NCI-H2029 (cell line): ENCODE results near the gene GFPT2.

Experiments
- DNase-seq: peaks from one replicate; lab custom pipeline; 2025; lab: John Stamatoyannopoulos, UW

The GFPT2 gene

DNA sequence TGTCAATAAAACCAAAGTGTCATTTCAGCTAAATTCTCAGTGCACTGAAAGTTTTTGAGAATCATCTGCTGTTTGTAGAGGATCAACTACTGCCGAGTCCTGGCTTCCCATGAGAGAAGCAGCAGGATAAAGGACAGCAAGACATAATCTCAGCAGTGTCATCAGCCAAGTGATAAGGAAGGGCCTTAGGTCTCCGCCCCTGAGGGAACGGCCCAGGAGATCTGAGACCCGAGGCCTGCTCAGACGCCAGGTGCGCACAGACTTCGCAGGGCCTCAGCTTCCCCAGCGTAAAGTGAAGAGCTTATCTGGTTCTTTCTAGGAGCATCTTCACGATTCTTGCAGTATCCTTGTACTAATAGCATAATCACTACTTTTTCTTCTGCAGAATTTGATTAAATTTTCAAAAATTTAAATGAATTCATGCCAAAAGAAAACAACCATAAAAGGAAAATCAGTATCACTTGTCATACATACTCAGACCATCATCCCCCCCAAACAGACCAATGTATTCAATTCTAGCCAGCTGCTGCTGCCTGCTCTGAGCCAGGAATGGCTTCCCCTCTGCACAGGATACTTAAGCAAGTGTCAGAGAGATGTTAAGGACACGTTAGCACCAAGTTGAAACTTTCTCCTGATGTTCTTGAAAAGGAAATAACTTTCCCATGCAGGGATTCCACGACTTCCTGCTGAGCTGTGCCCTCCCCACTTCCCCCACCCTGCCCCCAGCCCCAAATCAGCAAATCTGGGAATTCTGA lies 2.2 kb downstream of the GFPT2 start:
- DNase-seq = no peak

DNA sequence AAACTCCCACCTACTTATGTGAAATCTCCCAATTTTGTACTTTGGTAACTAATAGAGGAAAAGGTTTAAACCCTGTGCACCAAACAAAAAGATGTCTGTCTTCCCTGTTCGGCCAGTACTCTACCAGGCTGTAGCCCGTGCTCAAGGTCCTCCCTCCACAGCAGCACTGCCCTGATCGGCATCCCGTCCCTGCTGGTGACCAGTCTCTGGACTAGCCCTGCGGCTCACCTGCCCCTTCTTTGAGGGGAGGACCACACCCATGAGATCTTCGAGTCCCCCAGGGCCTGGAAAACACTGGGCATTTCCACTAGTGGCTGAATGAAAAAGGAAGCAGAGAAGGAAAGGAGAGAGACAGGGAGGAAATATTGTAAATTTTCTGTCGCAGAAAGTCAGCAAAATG lies 2.8 kb downstream of the GFPT2 start:
- DNase-seq = no peak

DNA sequence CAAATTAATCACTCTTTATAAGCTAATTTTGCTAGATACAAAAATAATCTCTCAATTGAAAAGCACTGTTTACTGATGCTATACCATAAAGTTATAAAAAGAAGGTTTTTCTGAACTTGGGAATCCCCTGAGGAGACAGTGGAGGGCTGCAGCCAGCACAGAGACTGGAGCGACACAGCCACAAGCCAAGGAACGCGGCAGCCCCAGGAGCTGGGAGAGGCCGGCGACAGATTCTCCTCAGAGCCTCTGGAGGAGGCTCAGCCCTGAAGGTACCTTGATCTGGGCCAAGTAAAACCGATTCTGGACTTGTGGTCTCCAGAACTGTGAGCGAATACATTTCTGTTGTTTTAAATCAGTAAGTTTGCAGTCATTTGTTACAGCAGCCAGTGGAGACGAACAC lies 3.7 kb downstream of the GFPT2 start:
- no peak for DNase-seq

GRCh38 chr5:180348336-180348735 lies 4.8 kb downstream of the GFPT2 start:
- no peak for DNase-seq

- DNase-seq = no peak
These were observed 5.4 kb downstream of the GFPT2 start for GRCh38 chr5:180347702-180348101.

- DNase-seq = no peak
These were observed 6.8 kb downstream of the GFPT2 start for GRCh38 chr5:180346358-180346757.

DNA sequence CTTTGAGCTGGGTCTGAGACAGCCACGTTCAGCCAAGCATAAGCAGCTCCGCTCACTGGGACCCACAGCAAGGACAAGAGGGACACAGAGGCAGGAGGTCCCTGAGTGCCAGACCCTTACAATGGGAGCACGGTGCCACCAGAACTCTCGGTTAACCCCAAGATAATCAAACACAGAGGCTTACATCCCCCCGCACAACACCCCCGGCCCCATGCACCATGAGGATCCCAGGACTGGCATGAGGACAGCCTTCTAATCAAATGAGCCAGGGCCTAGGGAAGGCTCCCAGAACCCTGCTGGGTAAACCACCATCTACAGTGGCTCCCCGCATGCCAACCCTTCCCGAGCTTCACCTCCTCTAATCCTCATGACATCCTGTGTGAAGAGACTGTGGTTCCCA lies 7.4 kb downstream of the GFPT2 start:
- DNase-seq = no peak

GRCh38 chr5:180345186-180345585 lies 8.0 kb downstream of the GFPT2 start:
- DNase-seq = no peak

DNA sequence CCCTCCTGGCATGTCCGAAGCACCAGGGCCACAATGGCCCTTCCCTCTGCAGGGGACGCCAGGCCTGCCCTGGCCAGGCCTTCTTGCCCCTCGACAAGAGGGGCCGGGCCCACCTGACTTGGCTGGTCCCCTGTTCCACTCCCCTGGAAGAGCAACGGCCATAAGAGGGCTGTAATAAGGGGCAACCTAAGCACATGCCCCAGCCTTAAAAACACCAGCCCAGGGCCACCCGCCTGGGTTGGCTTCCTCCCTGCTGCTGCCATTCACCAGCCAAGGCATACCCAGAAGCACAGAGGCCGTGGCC lies 8.5 kb downstream of the GFPT2 start:
- no peak for DNase-seq

DNA sequence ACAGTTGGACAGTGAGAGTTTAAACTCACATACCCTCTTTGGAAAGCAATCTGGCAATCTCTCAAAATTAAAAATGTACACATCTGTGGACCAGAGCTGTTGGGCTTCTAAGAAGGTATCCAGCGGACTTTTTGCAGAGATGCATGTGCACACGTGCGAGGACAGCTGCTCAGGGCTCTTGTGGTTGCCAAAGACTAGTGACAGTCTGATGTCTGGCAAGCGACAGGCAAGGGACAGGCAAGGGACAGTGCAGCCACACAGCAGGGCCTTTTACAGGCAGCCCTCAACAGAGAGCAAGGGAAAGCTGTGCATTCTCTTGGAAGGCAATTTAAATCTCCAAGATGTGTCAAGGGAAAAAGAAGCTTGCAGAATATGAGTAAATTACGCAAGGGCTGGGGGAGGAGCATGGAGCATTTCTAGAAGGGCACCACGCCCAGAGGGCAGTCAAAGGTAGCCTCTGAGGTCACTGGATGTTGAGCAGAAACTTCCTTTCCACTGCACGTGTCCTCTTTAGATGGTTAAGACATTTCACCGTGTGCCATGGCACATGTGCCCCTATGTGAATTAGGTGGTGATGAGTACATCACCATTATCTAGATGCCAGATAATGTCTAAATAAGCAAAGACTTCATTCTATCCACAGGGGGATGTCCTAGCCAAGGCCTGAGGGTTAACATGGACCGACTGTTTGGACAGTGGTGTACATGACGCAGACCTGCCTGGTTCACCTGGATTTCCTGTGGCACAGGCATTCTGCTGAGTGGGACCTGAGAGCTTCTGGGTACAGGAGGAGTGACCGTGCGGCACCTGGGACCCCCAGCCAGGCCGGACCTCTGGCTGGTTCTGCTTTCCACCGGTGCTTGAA lies 9.1 kb downstream of the GFPT2 start:
- no peak for DNase-seq

- DNase-seq = no peak
These were observed 9.9 kb downstream of the GFPT2 start for GRCh38 chr5:180343110-180343830.

GRCh38 chr5:180341595-180341994 lies 11.5 kb downstream of the GFPT2 start:
- DNase-seq = no peak

DNA sequence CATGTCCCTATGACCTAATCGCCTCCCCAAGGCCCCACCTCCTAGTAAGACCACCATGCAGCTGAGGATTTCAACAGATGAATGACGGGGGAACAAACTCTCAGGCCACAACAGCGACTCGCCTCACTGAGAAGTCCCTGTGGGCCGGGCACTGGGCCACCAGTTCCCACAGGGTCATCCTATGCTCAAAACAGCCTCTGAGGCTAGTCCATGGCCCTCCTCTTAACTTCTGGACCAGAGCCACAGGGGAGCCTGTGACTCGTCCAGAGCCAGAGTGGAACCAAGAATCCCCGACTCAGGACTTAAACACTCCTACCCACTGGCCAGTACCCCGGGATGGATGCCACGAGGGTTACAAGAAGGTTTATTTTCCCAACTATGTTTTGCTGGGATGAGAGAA lies 12.3 kb downstream of the GFPT2 start:
- no peak for DNase-seq

DNA sequence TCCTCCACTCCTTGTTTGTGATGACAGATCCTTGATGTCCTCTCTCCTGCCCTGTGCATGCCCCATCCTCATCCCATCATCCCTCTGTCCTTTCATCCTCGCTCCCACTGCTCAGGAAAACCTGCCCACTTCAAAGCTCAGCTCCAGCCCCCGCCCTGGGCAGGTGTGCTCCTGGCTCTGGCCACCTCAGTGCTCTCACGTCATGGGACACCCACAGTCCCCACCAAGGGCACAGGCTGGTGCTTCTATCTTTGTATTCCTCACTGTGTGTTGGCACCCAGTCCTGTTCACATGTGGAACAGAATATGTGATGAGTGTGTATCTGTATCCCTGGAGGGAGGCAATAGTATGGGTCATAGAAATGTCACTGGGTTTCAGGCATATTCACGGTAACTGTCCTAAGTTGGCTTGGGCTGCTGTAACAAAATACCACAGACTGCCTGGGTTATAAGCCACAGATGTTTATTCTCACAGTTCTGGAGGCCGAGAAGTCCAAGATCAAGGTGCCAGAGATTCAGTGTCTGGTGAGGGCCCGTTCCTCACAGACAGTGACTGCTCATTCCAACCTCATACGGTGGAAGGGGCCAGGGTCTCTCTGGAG lies 13.5 kb downstream of the GFPT2 start:
- DNase-seq = no peak

- DNase-seq = no peak
These were observed 15.0 kb downstream of the GFPT2 start for GRCh38 chr5:180338001-180338707.

DNA sequence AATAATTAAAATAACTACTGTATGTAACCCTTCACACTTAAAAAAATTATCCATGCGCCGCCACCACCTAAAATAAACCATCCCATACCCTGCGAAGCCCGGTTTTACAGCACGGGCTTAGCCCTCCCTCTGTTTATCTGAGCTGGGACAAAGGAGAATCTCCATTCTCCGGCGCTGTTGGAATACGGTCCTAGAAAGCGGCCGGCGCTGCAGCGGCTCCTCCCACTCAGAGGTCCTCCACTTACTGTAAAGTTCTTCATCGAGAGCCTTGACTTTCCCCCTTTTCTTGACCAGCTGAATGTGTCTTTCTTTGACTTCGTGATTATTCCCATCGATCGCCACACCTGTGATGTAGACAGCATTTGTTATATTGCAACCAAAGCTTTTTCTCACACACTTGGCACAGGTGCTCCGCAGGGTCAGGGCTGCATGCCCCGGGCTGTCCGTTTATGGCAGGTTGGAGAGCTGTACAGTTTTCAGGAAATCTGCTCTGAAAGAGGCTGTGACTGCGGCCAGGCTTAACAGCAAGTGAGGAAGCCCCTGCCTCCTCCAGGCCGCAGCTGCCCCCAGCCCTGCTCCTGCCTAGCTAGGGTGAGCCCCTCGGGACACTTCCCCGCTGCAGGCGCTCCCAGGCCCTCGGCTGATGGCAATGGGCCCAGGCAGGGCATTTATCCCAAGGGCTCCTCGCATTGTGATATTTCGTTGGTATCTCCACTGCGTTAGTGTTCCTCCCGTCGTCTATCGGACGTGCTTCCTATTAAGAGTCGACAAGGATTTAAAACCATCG lies 16.7 kb downstream of the GFPT2 start:
- DNase-seq = no peak

- DNase-seq = no peak
These were observed 17.4 kb downstream of the GFPT2 start for GRCh38 chr5:180335614-180336233.

DNA sequence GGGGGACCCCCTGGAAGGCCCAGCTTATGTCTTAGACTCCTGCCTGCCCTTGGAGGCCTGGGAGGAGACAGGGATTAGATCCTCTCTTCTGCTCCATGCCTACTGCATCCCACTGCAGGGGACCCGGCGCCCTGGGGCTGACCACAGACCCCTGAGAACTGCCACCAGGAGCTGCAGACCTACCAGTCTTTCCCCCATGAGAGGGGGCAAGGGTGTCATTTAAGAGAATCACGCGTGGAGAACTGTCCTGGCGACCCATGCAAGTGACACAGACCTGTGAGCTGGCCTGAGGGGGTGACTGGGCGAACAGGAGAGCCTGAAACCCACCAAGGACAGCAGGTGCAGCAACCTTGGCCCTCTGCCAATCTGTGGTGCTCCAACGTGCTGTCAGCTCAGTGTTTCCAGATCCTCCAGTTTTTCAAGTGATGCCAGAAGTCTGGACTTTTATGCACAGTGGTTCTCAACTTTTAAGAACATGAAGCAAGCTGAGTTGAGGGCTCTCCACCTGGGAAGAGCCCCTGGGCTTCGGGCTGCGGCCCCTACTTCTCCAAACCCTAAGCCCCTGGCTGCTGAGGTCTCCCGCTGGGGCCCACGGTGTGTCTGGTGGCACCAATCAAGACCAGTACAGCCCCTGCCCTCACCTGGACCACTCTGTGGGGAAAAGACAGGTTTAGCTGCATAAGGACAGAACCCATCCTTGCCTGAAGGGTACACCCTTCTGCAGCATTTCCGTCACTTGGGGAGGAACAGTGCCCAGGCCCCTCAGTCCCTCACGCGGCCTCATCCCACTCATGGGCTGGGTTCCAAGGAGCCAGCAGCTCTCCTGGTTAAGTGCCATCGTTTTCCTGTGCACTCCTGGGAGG lies 18.2 kb downstream of the GFPT2 start:
- DNase-seq = no peak

DNA sequence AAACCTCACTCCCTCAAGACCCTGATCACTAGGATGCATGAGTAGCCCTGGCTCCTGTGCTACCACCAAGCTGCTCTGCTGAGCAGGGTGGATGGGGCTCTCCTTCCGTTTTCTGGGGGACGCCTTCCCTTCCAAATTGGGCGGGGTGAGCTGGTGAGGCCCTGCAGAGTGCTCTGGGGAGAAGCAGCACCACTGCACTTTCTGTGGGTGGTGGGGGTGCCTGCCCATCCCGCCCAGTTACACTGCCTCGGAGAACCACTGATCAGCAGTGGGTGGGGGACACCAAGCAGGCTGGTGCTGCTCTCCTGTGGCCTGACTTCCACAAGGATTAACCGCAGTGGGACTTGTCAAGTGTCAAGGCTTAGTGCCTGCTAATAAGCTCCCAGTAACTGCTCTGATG lies 19.0 kb downstream of the GFPT2 start:
- no peak for DNase-seq

DNA sequence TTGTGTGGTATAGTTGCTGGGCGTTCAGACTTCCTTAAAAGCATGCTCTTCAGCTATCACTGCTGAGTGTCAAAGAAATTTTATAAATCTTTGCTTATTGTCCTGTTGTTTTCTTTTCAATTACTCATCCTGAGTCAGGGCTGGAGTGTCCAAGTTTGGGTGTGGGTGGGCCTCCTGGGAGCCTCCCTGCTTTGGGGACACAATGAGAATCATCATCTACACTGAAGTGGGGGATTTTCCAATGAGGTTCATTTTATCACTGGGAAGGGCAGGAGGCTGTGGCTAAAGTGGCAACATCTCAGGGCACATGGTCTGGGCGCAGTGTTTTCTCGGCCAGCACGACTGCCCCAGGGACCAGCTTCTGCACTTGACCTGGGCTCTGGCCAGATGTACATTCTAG lies 19.5 kb downstream of the GFPT2 start:
- no peak for DNase-seq
